CD4-positive, alpha-beta T cell treated with Interleukin-1 beta for 1 hour (primary cell): ENCODE measurements around the gene LIPT1.
"Not testable (repeated sequence)": the region's sequence is repeated elsewhere in the genome, so short reads cannot be mapped to it uniquely, and the experiment has no call there.

Experiments
- DNase-seq, 2 donors: peaks; one replicate each; pipeline ENCODE4 v3.0.0-alpha.2; 2020 to 2022

LIPT1 gene

DNA sequence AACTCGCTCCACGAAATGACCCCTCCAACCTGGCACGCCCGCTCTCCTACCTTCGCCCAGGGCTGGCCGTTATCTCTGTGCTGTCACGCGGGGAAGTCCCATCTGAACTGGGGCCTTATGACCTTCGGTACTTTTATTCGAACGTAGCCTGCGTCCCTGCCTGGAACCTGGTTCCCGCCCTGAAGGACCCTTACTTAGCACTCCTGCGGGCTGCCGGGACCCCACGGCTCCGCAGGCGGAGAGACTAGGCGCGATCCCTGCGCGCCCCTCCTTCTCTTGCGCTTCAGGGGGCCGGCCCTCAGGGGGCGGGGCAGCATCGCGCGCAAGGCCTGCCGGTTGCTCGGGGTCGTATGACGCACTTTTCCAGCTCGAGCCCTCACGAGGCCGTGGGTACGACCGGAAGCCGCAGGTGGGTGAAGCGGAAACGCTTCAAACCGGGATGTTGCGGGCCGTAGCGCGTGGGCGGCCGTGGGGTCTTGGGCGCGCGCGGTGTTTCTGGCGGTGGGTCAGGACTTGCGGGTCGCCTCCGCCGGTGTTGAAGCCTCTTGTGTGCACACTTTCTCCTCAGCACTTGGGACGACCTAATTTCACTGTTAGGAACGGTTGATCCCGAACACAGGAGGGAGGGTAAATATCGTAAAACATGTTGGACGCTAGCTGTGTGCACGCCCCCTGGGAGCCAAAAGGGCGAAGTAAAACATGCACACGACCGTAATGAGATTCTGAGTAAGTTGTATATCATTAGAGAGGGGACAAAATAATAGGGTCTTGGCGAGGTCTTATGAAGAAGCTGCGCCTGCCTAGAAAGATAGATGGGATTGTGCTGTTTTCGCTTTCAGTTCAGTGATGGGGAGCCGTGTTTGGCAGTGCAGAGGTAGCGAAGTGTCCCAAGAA lies at the start of gene LIPT1, which contains the start of gene TSGA10:
TSS of gene LIPT1 (plus strand) at position 325 of the 894 bp plus-strand sequence. CDS start 6,991 bp downstream, outside the sequence.
TSS of gene TSGA10 (minus strand) at position 300 of the 894 bp plus-strand sequence. CDS start 45,503 bp downstream, outside the sequence.
- DNase-seq = peak; percentile 90 to 91

DNA sequence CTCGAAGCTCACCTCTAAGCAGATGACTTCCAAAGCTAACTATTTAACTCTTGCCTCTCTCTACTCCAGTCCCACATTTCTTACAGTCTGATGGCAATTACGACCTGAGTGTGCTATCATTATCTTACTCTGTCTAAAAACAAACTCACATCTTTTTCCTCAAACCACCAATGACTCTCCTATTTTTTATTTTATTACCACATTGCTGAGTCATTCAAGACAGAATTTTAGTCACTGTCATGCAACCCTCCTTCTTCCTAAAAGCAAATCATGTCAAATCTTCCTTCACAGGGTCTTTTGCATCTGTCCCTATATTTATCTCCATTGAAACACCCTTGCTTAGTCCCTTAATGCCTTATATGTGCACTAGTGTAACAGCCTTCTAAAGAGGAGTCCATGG lies 47.9 kb upstream of the LIPT1 start:
- no peak for DNase-seq

DNA sequence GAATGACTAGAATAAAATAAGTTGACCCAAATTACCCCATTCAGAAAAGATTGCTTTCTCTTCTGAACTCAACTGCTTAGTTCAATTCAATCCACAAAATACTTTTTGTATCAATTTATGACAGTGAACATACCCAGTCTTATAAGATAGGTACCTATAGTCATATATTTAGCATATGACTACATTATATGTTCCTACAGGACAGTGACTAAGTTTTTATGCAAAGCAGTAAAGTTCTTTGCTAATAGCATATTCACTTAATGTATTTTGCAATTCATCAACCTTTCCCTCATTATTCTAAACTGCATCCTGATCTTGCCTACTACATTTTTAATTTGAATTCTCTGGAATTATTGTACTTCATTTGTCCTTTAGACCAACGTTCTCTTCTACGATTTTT lies 43.5 kb upstream of the LIPT1 start:
- no peak for DNase-seq

DNA sequence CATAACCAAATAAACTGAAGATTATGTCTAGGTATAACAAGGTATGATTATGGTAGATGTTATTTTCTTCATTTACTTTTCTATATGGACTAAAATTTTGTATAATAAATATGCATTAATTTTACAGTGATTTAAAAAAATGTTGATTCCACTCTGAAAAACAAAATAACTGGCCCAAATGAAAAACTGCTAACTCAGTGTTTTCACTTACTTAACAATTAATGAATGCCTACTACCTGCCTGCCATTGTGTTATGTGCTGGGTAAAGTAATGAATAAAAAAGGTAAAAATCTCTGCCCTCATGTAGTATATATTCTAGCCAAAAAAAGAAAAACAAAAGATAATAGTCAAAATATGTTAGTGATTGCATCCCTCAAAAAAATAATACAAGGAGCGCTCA lies 42.8 kb upstream of the LIPT1 start:
- DNase-seq = no peak

DNA sequence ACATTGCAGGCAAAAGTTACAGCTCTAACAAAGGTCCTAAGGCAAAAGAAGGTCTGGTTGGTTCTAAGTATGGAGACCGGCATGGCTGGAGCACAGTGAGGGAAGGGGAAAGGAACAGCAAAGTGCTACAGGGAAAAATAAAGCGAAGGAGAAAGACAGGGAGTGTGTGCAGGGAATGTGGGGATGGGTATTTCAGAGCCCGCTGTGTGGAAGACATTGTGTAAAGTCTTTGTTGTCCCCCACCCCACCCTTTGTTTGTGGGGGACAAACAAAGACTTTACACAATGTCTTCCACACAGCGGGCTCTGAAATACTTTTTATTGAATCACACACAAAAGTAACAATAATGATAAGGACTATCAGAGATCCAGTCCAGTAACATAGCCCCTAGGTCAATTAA lies 42.1 kb upstream of the LIPT1 start:
- no peak for DNase-seq

DNA sequence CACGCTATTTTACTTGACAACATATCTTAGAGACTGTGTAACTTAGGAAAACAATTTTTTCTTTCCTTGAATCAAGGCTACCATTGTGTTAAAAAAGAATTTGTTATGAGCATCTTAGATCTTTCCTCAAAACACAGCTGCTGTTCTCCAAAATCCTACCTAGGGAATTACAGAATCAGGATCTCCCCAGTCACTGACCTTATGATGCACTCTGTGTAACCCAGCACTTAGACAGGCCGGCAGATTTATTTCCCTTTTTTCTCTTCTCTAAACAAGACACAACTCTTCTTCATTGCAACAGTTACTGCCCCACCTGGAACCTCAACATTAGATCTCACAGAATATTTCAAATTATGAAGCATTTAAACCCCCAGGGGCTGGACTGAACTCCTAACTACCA lies 26.8 kb upstream of the LIPT1 start:
- DNase-seq = no peak

GRCh38 chr2:99135044-99135556 lies 19.7 kb upstream of the LIPT1 start:
- DNase-seq = not testable (repeated sequence)

DNA sequence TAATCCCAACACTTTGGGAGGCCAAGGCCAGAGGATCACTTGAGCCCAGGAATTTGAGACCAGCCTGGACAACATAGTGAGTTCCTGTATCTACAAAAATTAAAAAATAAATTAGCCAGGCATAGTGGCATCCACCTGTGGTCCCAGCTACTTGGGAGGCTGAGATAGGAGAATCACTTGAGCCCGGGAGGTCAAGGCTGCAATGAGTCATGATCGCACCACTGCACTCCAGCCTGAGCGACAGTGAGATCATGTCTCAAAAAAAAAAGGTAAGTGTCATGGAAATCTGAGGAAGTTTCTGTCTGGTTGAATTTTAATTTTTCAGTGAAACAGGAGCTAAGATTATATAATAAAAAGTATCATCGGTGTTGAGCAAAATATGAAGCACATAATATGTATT lies 15.8 kb upstream of the LIPT1 start:
- DNase-seq = no peak

GRCh38 chr2:99140056-99140859 lies 14.5 kb upstream of the LIPT1 start:
- no peak for DNase-seq

DNA sequence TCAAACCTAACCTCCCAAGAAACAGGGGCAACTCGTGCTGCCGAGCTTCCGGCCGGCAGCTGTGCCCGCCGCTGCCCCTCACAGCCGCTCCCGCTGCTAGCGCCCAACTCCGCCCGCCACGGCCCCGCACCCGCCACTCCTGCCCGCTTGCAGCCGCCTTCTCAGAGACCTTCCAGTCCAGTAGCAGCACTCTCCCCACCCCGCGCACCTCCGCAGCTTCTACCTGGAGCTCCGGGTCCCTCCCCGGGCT lies 14.0 kb upstream of the LIPT1 start:
- DNase-seq = no peak

DNA sequence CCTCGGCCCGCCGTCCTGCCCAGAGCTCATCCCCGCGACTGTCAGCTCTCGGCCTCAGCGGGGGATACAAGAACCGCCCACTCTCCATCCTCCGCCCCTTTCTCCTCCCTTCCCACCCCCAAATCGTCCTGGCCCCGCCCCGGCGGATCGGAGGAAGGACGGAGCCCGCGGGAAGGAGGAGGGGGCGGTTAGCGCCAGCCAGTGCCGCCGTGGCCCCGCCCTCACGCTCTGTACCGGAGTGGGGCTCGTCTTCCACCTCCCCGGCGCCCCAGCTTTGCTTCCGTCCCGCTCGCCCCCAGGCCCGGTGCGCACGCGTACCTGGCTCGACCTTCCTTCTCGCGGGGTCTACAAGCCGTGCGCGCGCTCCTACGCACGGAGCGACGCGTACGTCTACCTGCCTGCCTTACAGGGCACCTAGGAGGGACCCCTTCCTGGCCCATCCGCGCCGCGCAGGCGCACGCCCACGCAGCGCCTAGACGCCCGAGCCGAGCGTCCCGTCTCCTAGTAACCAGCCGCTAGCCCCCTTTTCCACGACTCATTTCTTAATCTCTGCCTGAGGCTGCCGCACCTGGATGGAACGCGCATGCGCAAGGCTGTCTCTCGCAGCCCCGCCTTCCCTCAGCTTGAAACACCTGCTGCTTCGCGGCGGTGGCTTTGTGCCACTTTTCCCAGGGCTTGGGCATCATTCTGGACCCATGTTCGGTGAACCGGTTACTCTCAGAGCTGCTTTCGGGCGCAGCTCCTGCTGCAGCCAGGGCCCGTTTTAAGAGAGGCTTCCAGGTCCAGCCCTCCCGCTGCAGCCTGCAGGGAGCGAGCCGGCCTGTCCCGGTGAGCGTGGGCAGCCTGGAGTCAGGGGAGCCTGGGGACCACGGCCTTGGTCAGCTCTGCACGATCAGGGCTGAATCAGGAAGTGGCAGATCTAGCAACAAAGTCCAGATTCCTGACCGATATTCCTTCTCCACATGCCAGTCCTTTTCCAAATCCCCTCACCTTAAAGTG lies 13.4 kb upstream of the LIPT1 start, which contains the start of gene C2orf15:
TSS of gene C2orf15 (plus strand) at position 598 of the 999 bp plus-strand sequence. CDS start 8,852 bp downstream, outside the sequence.
- DNase-seq = peak; percentile 97 to 98

- DNase-seq = no peak
These were observed 4.1 kb upstream of the LIPT1 start for GRCh38 chr2:99150706-99151105.

GRCh38 chr2:99152199-99152895 lies 2.4 kb upstream of the LIPT1 start:
- DNase-seq = no peak

DNA sequence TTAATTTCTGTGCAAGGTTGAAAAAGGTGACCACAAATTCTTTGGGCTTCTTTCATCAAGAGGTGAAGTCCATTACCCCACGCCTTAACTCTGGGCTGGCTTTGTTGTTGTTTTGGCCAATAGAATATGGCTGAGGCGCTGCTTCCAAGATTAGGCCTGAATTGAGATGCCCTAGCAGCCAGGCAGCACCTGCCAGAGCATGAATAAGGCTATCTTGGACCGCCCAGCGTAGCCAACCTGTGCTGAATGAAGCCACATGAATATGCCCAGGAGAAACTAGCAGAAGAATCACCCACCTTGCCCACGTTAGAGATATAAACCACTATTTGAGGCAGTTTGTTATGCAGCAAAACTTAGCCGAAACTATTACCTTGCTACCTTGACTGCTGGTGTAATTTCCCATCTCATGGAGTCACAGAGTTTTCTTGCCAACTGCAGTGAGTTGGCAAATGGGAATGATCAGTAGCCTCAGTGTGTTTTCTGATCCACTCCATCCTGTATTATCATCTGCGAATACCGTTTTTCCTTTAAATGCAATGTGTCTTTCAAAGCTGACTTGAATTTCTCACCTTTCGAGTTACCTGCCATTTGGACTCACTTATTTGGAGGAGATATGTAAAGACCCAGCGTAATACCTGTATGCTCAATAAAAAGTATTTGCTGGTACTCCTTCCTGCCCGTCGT lies 704 bp upstream of the LIPT1 start:
- no peak for DNase-seq

GRCh38 chr2:99156891-99157290 lies 2.1 kb downstream of the LIPT1 start:
- no peak for DNase-seq

DNA sequence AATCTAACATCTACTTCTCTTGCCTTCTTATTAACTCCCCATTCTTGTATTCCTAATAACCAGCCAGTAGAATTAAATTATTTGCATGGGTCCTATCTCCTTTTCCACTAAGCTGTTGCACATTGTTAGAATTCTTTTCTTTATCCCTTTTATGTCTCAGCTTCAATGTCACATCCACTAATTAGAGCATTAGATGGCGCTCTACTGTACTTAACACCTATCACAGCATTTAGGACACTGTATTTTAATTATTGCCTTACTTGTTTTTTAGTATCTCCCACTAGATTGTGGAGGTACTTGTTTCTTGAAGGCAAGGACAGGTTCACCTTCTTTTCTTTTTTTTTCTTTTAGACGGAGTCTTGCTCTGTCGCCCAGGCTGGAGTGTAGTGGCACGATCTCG lies 3.8 kb downstream of the LIPT1 start:
- no peak for DNase-seq

DNA sequence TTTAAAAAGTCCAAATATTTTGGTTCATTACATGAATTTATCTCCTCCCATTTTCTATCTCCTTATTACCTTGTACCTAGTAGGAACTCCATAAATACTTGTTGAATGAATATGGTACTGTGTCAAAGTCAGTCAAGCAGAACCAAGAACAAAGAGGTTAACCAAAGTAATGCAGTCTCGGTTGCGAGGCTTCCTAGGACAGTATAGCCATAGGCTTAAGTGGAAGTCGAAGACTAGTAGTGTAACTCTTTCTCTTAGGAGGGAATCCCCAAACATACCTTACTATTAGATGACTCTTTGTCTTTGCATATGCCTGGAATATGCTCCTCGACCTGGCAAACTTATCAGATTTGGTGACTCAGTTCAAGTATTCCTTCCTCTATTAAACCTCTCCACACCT lies 4.8 kb downstream of the LIPT1 start:
- no peak for DNase-seq

GRCh38 chr2:99166218-99166617 lies 11.5 kb downstream of the LIPT1 start:
- no peak for DNase-seq

DNA sequence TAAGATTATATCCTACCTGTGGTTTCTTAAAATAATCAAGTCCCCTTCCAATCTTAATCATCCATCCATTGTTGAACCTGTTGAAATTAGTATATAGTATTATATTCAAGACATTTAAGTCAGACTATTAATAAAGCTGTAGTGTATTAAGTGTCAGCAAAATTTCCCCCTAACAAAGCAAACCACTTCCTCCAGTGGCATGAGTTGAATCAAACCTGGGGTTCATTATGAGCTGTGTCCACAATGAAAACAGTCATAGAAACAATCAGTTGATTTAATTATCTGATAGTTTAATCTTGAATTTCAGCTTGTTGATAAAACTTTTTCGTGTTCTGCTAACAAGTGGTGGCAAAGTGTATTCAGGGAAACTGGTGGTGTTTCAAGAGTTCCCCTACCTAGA lies 14.8 kb downstream of the LIPT1 start:
- DNase-seq = no peak

GRCh38 chr2:99171377-99172140 lies 16.8 kb downstream of the LIPT1 start:
- DNase-seq = no peak
